IMR-90 (cell line): ENCODE results near the gene CIBAR2. TPM values are rescaled to one million over a fixed set of nuclear protein-coding genes. Genes with fewer than 3 reads are reported as not detected.

Experiments used
- ATAC-seq: fragments of 200-7000 bp; cut with Tn5 transposase; 2 replicates; pipeline ENCODE4 v1.9.1; 2020; ENCODE audit warnings: low read depth, mild to moderate bottlenecking, moderate library complexity
- BruUV-seq: library from RNA; stranded (reverse); fragments of 400-500 nt; replicated peaks from 2 replicates; lab custom pipeline; 2021; lab: Mats Ljungman, UMichigan
- CTCF ChIA-PET: fragments of 300-600 bp; formaldehyde crosslinking; extraction: SDS; loops from one replicate; lab custom pipeline; 2021; ENCODE audit warnings: antibody characterized with exemption; lab: Yijun Ruan, JAX
- POLR2A ChIA-PET: fragments of 300-600 bp; sonication (Branson Sonifier 250); formaldehyde crosslinking; loops from one replicate; lab custom pipeline; 2022; ENCODE audit warnings: antibody characterized with exemption; ENCODE audit not compliant: unreplicated experiment; lab: Charles Lee
- DNase-seq: peaks from one replicate; pipeline ENCODE4 v3.0.0; 2013
- H2AFZ ChIP-seq: replicated peaks from 2 replicates; pipeline ENCODE3; 2013; ENCODE audit warnings: low read length, mild to moderate bottlenecking; ENCODE audit not compliant: poor library complexity
- H2AK5ac ChIP-seq: 2 replicates; pipeline ENCODE4 v1.6.1; 2013; ENCODE audit warnings: low read depth, low read length, inconsistent platforms
- H2AK9ac ChIP-seq: replicated peaks from 2 replicates; pipeline ENCODE3; 2013; ENCODE audit warnings: mild to moderate bottlenecking, low read depth, low read length, moderate library complexity; ENCODE audit not compliant: poor library complexity
- H2BK120ac ChIP-seq: 2 replicates; pipeline ENCODE4 v1.6.1; 2013; ENCODE audit warnings: low read depth, low read length, inconsistent platforms
- H2BK15ac ChIP-seq: 3 replicates; pipeline ENCODE4 v1.6.1; 2013; ENCODE audit warnings: low read depth, low read length, inconsistent platforms
- H2BK20ac ChIP-seq: 2 replicates; pipeline ENCODE4 v1.6.1; 2013; ENCODE audit warnings: low read depth, mild to moderate bottlenecking, inconsistent platforms, low read length, moderate library complexity
- H2BK5ac ChIP-seq: 2 replicates; pipeline ENCODE4 v1.6.1; 2013; ENCODE audit warnings: mild to moderate bottlenecking, low read depth, low read length, inconsistent platforms; ENCODE audit not compliant: poor library complexity, severe bottlenecking
- H3K14ac ChIP-seq: replicated peaks from 2 replicates; pipeline ENCODE4 v1.6.1; 2013; ENCODE audit warnings: low read depth, low read length, inconsistent platforms
- H3K18ac ChIP-seq: 2 replicates; pipeline ENCODE4 v1.6.1; 2013; ENCODE audit warnings: low read depth, low read length, control low read depth
- H3K23ac ChIP-seq: 2 replicates; pipeline ENCODE4 v1.6.1; 2013; ENCODE audit warnings: low read depth, low read length, inconsistent platforms
- H3K27ac ChIP-seq: 2 replicates; pipeline ENCODE4 v1.5.1; 2013; ENCODE audit warnings: mild to moderate bottlenecking, control low read depth, low read length; ENCODE audit not compliant: insufficient read depth
- H3K27me3 ChIP-seq: 2 replicates; pipeline ENCODE4 v1.6.1; 2013; ENCODE audit warnings: low read length; ENCODE audit not compliant: control insufficient read depth, insufficient read depth
- H3K36me3 ChIP-seq: 2 replicates; pipeline ENCODE4 v1.6.1; 2013; ENCODE audit warnings: low read length, mixed read lengths; ENCODE audit not compliant: control insufficient read depth, insufficient read depth
- H3K4ac ChIP-seq: 2 replicates; pipeline ENCODE4 v1.6.1; 2013; ENCODE audit warnings: low read depth, low read length, inconsistent platforms
- H3K4me1 ChIP-seq: 2 replicates; pipeline ENCODE4 v1.6.1; 2013; ENCODE audit warnings: low read length, mixed read lengths; ENCODE audit not compliant: control insufficient read depth, insufficient read depth
- H3K4me2 ChIP-seq: 2 replicates; pipeline ENCODE4 v1.6.1; 2013; ENCODE audit warnings: low read depth, mild to moderate bottlenecking, control low read depth, low read length, moderate library complexity
- H3K4me3 ChIP-seq: 2 replicates; pipeline ENCODE4 v1.5.1; 2013; ENCODE audit warnings: low read depth, mild to moderate bottlenecking, control low read depth, low read length, moderate library complexity; ENCODE audit not compliant: insufficient read depth
- H3K56ac ChIP-seq: 2 replicates; pipeline ENCODE4 v1.6.1; 2013; ENCODE audit warnings: low read length, inconsistent platforms; ENCODE audit not compliant: insufficient read depth; ENCODE audit errors: extremely low read depth
- H3K79me1 ChIP-seq, 2 experiments: 2 replicates each; pipeline ENCODE4 v1.6.1; 2013; ENCODE audit warnings: low read length in 2 of 2, inconsistent platforms in 1 of 2, low read depth in 1 of 2
- H3K9ac ChIP-seq: 2 replicates; pipeline ENCODE4 v1.6.1; 2013; ENCODE audit warnings: low read depth, low read length, control low read depth
- H3K9me1 ChIP-seq: 2 replicates; pipeline ENCODE4 v1.6.1; 2013; ENCODE audit warnings: low read length, inconsistent platforms; ENCODE audit not compliant: insufficient read depth
- H3K9me3 ChIP-seq: 2 replicates; pipeline ENCODE4 v1.6.1; 2013; ENCODE audit warnings: low read length; ENCODE audit not compliant: control insufficient read depth, insufficient read depth
- H4K20me1 ChIP-seq: 2 replicates; pipeline ENCODE4 v1.6.1; 2013; ENCODE audit warnings: low read length, inconsistent platforms; ENCODE audit not compliant: insufficient read depth
- H4K5ac ChIP-seq: 2 replicates; pipeline ENCODE4 v1.6.1; 2013; ENCODE audit warnings: mild to moderate bottlenecking, low read depth, low read length, control low read depth
- H4K8ac ChIP-seq, 2 experiments: 2 replicates each; pipeline ENCODE4 v1.6.1; 2013; ENCODE audit warnings: low read depth in 2 of 2, low read length in 2 of 2, control low read depth in 1 of 2, inconsistent platforms in 1 of 2
- H4K91ac ChIP-seq: 2 replicates; pipeline ENCODE4 v1.6.1; 2013; ENCODE audit warnings: low read depth, low read length, inconsistent platforms; ENCODE audit not compliant: insufficient read depth
- CEBPB ChIP-seq: IDR thresholded peaks from 2 replicates; pipeline ENCODE4 v1.6.1; 2012; ENCODE audit warnings: low read depth, low read length, improper control_type of control experiment
- FOS ChIP-seq: fragments of 150-350 bp; IDR thresholded peaks from 2 replicates; pipeline ENCODE4 v1.6.1; 2016; ENCODE audit warnings: low read depth, low read length
- RAD21 ChIP-seq: IDR thresholded peaks from 2 replicates; pipeline ENCODE4 v1.6.1; 2012; ENCODE audit warnings: low read length, improper control_type of control experiment
- SMC3 ChIP-seq: fragments of 150-350 bp; IDR thresholded peaks from 2 replicates; pipeline ENCODE4 v1.6.1; 2016; ENCODE audit warnings: low read depth, mild to moderate bottlenecking, antibody characterized with exemption, low read length, moderate library complexity
- WGBS, 2 experiments: methylation state at CpG; one replicate each; pipeline versions ENCODE4 v1.1.5 to v1.1.7; 2013; ENCODE audit warnings: missing lambda C conversion rate in 2 of 2; ENCODE audit not compliant: insufficient read length in 1 of 2; ENCODE audit errors: extremely low coverage in 2 of 2; 5-methylcytosine and 5-hydroxymethylcytosine counted together
- dilution Hi-C: fragments of 300-500 bp; cut with HindIII; formaldehyde crosslinking; loops from one replicate; pipeline ENCODE4 v1.14.3; 2018; ENCODE audit warnings: low sequenced_read_pairs; ENCODE audit not compliant: unreplicated experiment
- in situ Hi-C: fragments of 300-500 bp; cut with MboI; formaldehyde crosslinking; loops from 3 replicates; pipeline ENCODE4 v1.14.3; 2019; ENCODE audit warnings: low sequenced_read_pairs, inconsistent platforms, mixed read lengths
- intact Hi-C: fragments of 100-400 bp; cut with micrococcal nuclease; formaldehyde crosslinking; loops from 2 replicates; pipeline ENCODE4 v1.10.0; 2022
- polyA plus RNA-seq, 3 experiments: library from polyadenylated mRNA; depleted of rRNA; stranded (reverse); fragments of >200 nt; gene quantifications; 2 replicates each; pipeline ENCODE4 v1.2.3, GENCODE V29; 2012; ENCODE audit warnings: low replicate concordance in 1 of 3
- total RNA-seq: library from RNA; depleted of rRNA; stranded (reverse); fragments of >200 nt; gene quantifications from 2 replicates; pipeline ENCODE4 v1.2.3, GENCODE V29; 2012

CIBAR2 gene
- total and polyA plus RNA-seq, 2 of the 4 experiments (the other 2 are of a cell fraction) = 0.18 to 0.24 TPM

DNA sequence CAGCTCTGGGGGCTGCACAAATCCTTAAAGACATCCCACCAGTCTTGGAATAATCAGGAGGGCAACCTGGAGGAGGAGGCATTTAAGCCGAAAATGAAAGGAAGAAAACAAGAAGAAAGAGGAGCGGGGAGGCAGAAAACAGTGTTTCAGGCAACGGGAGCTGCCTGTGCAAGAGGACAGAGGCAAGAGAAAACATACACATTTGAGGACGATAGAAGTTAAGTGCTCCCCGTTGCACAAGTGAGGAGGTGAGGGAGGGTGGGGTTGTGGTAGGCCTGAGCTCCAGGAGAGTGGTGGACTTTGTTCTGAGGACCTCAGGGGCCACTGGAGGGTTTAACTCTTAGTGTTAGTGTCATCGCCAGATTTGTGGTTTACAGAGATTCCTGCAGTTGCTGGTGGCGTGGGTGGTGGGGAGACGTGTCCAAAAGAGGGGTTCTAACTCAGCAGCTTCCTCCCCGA, 27.6 kb upstream of the CIBAR2 start:
- intact Hi-C loops = no loop called here
- H3K79me1 ChIP-seq = no peaks in the 10 kb centered on the region
- H3K9me3 ChIP-seq = peaks cover 4% of the 10 kb centered on the region; the same call in 1 of the 2 replicates
- dilution Hi-C loops = no loop called here
- TF ChIP-seq RAD21 (no peak), SMC3 (no peak), FOS (no peak), CEBPB (no peak)
- no peak overlapping the region for H3K4me3 ChIP-seq
- H2BK120ac ChIP-seq = no peak overlapping the region
- H3K27ac ChIP-seq = no peak overlapping the region
- H3K56ac ChIP-seq = no peak overlapping the region
- H2AK9ac ChIP-seq = no peak overlapping the region
- WGBS, 2 experiments = 87% methylated on average over 4 of the region's 9 CpGs; no CpG with 5 or more reads in 1 of the 2 experiments
- H2BK15ac ChIP-seq = no peak overlapping the region
- H3K9me1 ChIP-seq = peaks cover 18% of the 10 kb centered on the region; the same call in 1 of the 2 replicates
- no TSS peak for BruUV-seq
- no peak overlapping the region for H4K5ac ChIP-seq
- no peak overlapping the region for H3K14ac ChIP-seq
- H2BK20ac ChIP-seq = no peak overlapping the region
- ATAC-seq = no peak
- H3K27me3 ChIP-seq = peaks cover 4% of the 10 kb centered on the region
- H3K4ac ChIP-seq = no peak overlapping the region
- no peak overlapping the region for H2BK5ac ChIP-seq
- no peak overlapping the region for H2AK5ac ChIP-seq
- no peak overlapping the region for H3K18ac ChIP-seq
- in situ Hi-C loops = no loop called here
- no peak overlapping the region for H3K9ac ChIP-seq
- ChIA-PET CTCF (no interaction called here), POLR2A (no interaction called here)
- H4K8ac ChIP-seq = no peak overlapping the region
- no peaks in the 10 kb centered on the region for H3K36me3 ChIP-seq
- no peak overlapping the region for H3K23ac ChIP-seq
- no peak overlapping the region for H2AFZ ChIP-seq
- no peaks in the 10 kb centered on the region for H4K20me1 ChIP-seq
- DNase-seq = no peak
- peaks cover 17% of the 10 kb centered on the region for H3K4me1 ChIP-seq
- H3K4me2 ChIP-seq = no peak overlapping the region
- no peak overlapping the region for H4K91ac ChIP-seq
